Left ventricle myocardium inferior (tissue), 1 donor: ENCODE measurements around the gene EGFL7. TPM values are rescaled to one million over a fixed set of nuclear protein-coding genes. Genes with fewer than 3 reads are reported as not detected.

Experiments used
- DNase-seq: peaks from one replicate; pipeline ENCODE4 v3.0.0-alpha.2; 2020
- H3K27ac ChIP-seq: fragments of 200-600 bp; replicated peaks from 2 replicates; pipeline ENCODE4 v1.8.0; 2021
- H3K27me3 ChIP-seq: fragments of 200-600 bp; 2 replicates; pipeline ENCODE4 v1.8.0; 2021; ENCODE audit warnings: low read depth
- H3K36me3 ChIP-seq: fragments of 200-600 bp; 2 replicates; pipeline ENCODE4 v1.8.0; 2021
- H3K4me1 ChIP-seq: fragments of 200-600 bp; 2 replicates; pipeline ENCODE4 v1.8.0; 2021
- H3K4me3 ChIP-seq: fragments of 200-600 bp; 2 replicates; pipeline ENCODE4 v1.8.0; 2021; ENCODE audit warnings: mild to moderate bottlenecking, moderate library complexity
- H3K9me3 ChIP-seq: fragments of 200-600 bp; replicated peaks from 2 replicates; pipeline ENCODE4 v1.8.0; 2021
- CTCF ChIP-seq: fragments of 200-600 bp; IDR thresholded peaks from 2 replicates; pipeline ENCODE4 v1.8.0; 2021; ENCODE audit warnings: antibody characterized with exemption, mild to moderate bottlenecking, borderline replicate concordance
- intact Hi-C: fragments of 100-400 bp; cut with micrococcal nuclease; formaldehyde crosslinking; loops from one replicate; pipeline ENCODE4 v1.11.0; 2022
- total RNA-seq: library from RNA; stranded (reverse); fragmentation: NEBNext Ultra II Directional; extraction: Animal tissue kit (Norgen Biotek cat#: 25700); gene quantifications from one replicate; pipeline ENCODE4 v1.2.1, GENCODE V29; 2021
- donor health status: DM: no; HTN: yes; CAD: no; lungs with severe emphysema.

EGFL7 gene
- total RNA-seq, 1 donor from 2014 or later: 81.5 TPM

- Histone ChIP-seq H3K27ac (peak overlapping the region; percentile 77), H3K4me1 (peaks cover 58% of the 10 kb centered on the region), H3K4me3 (no peak overlapping the region), H3K27me3 (no peaks in the 10 kb centered on the region), H3K36me3 (no peaks in the 10 kb centered on the region), H3K9me3 (no peaks in the 10 kb centered on the region)
- TF ChIP-seq CTCF: no peak
- intact Hi-C loops: no loop called here
- DNase-seq: no peak
Measured at GRCh38 chr9:136626066-136626725, 36.5 kb upstream of the EGFL7 start.

GRCh38 chr9:136626740-136627642 lies 35.7 kb upstream of the EGFL7 start:
- intact Hi-C loops: no loop called here
- H3K27me3 ChIP-seq: no peaks in the 10 kb centered on the region
- no peaks in the 10 kb centered on the region for H3K36me3 ChIP-seq
- H3K4me3 ChIP-seq: no peak overlapping the region
- TF ChIP-seq CTCF: no peak
- no peaks in the 10 kb centered on the region for H3K9me3 ChIP-seq
- H3K4me1 ChIP-seq: peaks cover 64% of the 10 kb centered on the region
- DNase-seq: no peak
- H3K27ac ChIP-seq: no peak overlapping the region

GRCh38 chr9:136627703-136628102 lies 35.0 kb upstream of the EGFL7 start:
- TF ChIP-seq CTCF: no peak
- Histone ChIP-seq H3K27me3 (peaks cover 5% of the 10 kb centered on the region), H3K36me3 (no peaks in the 10 kb centered on the region), H3K4me1 (peaks cover 64% of the 10 kb centered on the region), H3K4me3 (no peak overlapping the region), H3K9me3 (no peaks in the 10 kb centered on the region), H3K27ac (no peak overlapping the region)
- intact Hi-C loops: no loop called here
- DNase-seq: no peak

- intact Hi-C loops: no loop called here
Measured at GRCh38 chr9:136628268-136628667, 34.4 kb upstream of the EGFL7 start.

More at GRCh38 chr9:136628268-136628667, 34.4 kb upstream of the EGFL7 start:
- no peak for DNase-seq
- Histone ChIP-seq H3K27me3 (peaks cover 6% of the 10 kb centered on the region), H3K9me3 (no peaks in the 10 kb centered on the region), H3K4me1 (peaks cover 59% of the 10 kb centered on the region), H3K4me3 (no peak overlapping the region), H3K27ac (no peak overlapping the region), H3K36me3 (no peaks in the 10 kb centered on the region)
- TF ChIP-seq CTCF: no peak
